ENCODE measurements around the gene CMC1. TPM values are rescaled to one million over a fixed set of nuclear protein-coding genes. Genes with fewer than 3 reads are reported as not detected.
"Not testable (repeated sequence)": the region's sequence is repeated elsewhere in the genome, so short reads cannot be mapped to it uniquely, and the experiment has no call there.

The CMC1 gene
- 18.0 and 18.9 TPM in 2 replicates for total RNA-seq (2014; rRNA removed; shearing (Covaris generic); ENCODE audit: low replicate concordance)

DNA sequence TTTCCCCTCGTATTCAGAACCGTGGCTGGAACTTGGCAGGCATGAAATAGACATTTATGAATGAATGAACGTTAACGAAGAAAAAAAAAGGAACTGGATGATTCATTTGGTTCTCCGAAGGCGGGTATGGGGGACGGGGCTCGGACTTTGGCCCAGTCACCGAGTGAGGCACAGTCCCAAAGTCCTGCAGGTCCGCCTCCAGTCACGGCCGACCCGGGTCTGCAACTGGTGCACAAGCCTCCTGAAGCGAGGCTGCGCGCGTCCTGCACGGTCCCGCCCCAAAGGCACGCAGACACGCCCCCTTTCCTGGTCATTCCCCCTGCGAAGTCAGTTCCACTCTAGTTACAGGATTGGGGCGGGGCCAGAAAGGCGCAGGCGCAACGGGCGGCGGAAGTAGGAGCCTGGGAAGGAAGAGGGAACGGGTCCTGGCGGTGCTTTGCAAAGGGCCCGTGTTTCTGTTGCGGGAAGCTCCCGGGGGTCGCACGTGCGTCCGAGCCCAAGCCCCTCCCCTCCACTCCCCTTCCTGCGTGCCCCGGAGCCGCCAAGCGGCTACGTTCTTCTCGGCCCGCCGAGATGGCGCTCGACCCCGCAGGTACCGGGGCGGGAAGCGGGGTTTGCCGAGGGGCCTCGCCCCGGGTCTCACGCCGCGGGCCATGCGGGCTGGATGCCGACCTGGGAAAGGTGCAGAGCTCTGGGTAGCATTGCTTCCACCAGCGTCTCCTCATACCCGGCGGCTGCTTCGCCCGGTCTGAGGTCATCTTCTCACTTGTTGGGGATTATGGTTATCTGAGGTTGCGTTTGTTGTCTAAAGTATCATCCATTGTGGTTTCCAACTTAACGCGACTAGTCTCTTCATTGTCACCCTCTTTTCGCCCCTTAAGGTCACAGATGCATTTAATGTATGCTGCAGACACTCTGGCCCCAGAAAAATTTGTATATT is at the start of gene CMC1:
Gene CMC1 (plus strand): TSS at position 399 of the 940 bp plus-strand sequence. CDS start 175 bp downstream, at position 574.
- peak; percentile 96 for DNase-seq
- Histone ChIP-seq H3K36me3 (no peaks in the 10 kb centered on the region), H3K9me3 (no peaks in the 10 kb centered on the region), H3K4me3 (peak within 1 kb of the TSS; percentile 91), H3K27me3 (no peaks in the 10 kb centered on the region)

DNA sequence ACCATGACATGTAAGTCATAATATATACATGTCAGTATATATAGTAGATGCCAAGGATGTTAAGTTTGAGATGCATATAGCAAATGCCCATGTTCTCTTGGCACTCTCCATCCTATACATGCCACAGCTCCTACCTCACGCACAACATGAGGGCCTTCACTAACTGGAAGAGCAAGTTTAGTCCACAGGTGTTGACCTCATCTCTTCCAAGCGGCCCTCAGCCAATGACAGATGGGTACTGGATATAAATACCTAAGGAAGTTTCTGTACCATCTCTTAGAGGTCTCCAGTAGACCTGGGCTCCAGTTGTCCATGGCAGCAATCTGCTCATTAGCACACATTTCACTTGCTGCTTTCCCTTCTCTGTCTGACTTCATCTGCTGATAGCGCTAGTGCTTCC is 43.3 kb upstream of the CMC1 start:
- Histone ChIP-seq H3K36me3 (no peaks in the 10 kb centered on the region), H3K9me3 (no peaks in the 10 kb centered on the region), H3K27me3 (no peaks in the 10 kb centered on the region), H3K4me3 (no peak overlapping the region)
- DNase-seq = no peak

DNA sequence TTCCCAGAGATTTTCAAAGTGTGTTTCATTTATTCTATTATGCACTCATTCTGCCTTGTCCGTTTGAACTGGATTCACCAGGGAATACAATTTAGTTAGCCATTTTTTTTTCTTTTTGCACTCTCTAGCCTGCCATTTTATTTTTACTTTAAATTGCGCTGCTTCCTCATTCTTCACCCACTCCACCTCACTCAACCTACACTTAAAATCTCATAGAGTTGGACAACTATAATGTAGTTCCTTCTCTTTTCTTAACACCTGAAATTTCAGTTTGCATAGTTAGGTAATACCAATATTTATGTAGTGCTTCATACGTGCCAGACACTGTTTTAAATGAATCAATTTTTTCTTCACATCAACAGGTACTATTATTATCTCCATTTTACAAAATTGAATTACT is 42.4 kb upstream of the CMC1 start:
- DNase-seq = no peak
- Histone ChIP-seq H3K9me3 (no peaks in the 10 kb centered on the region), H3K4me3 (no peak overlapping the region), H3K36me3 (no peaks in the 10 kb centered on the region), H3K27me3 (no peaks in the 10 kb centered on the region)

DNA sequence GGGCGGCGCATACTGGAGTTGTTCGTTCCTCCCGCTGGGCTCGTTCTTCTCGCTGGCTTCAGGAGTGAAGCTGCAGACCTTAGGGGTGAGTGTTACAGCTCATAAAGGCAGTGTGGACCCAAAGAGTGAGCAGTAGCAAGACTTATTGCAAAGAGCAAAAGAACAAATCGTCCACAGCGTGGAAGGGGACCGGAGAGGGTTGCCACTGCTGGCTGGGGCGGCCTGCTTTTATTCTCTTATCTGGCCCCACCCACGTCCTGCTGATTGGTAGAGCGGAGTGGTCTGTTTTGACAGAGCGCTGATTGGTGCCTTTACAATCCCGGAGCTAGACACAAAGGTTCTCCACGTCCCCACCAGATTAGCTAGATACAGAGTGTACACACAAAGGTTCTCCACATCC is 41.8 kb upstream of the CMC1 start:
- not testable (repeated sequence) for H3K4me3 ChIP-seq, DNase-seq, H3K27me3 ChIP-seq, H3K9me3 ChIP-seq, H3K36me3 ChIP-seq

DNA sequence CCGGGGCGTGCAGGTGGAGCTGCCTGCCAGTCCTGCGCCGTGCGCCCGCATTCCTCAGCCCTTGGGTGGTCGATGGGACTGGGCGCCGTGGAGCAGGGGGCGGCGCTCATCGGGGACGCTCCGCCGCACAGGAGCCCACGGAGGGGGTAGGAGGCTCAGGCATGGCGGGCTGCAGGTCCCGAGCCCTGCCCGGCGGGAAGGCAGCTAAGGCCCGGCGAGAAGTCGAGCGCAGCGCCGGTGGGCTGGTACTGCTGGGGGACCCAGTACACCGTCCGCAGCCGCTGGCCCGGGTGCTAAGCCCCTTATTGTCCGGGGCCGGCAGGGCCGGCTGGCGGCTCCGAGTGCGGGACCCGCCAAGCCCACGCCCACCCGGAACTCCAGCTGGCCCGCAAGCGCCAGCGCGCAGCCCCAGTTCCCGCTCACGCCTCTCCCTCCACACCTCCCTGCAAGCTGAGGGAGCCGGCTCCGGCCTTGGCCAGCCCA is 41.0 kb upstream of the CMC1 start:
- not testable (repeated sequence) for H3K4me3 ChIP-seq, DNase-seq, H3K27me3 ChIP-seq, H3K36me3 ChIP-seq, H3K9me3 ChIP-seq

GRCh38 chr3:28206479-28206878 is 34.9 kb upstream of the CMC1 start:
- Histone ChIP-seq H3K4me3 (no peak overlapping the region), H3K36me3 (no peaks in the 10 kb centered on the region), H3K9me3 (no peaks in the 10 kb centered on the region), H3K27me3 (no peaks in the 10 kb centered on the region)
- DNase-seq = no peak

DNA sequence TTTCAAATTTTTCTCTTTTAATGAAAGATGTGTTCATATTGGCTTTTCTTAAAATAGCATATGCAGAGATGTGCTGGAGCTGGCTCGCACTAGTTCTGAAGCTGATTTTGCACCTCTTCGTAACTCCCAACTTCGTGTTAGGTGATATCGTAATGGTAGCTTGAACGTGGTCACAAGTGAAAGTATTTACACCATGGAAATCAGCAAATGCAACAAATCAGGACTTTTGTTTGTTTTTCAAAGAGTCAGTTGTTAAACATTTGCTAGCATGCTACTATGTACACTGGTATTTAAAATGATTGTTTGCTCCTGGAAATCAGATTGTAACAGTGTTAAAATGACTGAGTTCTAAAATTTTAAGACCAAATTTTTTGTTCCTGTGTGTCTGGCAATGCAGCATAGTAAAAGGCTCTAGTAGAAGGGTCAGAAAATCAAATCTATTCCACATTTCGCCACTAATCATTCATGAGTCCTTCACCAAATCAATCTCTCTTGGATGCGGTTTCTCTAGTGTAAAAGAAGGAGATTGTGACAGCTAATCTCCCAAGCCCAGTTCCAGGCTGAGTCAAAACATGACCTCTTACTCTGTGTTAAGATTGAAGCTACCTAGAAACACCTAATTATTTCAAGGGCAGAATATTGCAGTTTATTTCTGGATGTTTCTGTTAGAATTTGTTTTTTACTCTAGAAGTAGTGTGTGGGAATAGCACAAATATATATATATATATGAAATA is 34.3 kb upstream of the CMC1 start:
- Histone ChIP-seq H3K36me3 (no peaks in the 10 kb centered on the region), H3K4me3 (no peak overlapping the region), H3K27me3 (no peaks in the 10 kb centered on the region), H3K9me3 (no peaks in the 10 kb centered on the region)
- DNase-seq = no peak

- DNase-seq = no peak
Observed at GRCh38 chr3:28210968-28211713, 30.3 kb upstream of the CMC1 start.

GRCh38 chr3:28212681-28213080 is 28.7 kb upstream of the CMC1 start:
- H3K4me3 ChIP-seq = no peak overlapping the region
- H3K27me3 ChIP-seq = no peaks in the 10 kb centered on the region
- DNase-seq = no peak
- no peaks in the 10 kb centered on the region for H3K9me3 ChIP-seq
- H3K36me3 ChIP-seq = no peaks in the 10 kb centered on the region

More at GRCh38 chr3:28210968-28211713, 30.3 kb upstream of the CMC1 start:
- Histone ChIP-seq H3K36me3 (no peaks in the 10 kb centered on the region), H3K27me3 (no peaks in the 10 kb centered on the region), H3K4me3 (no peak overlapping the region), H3K9me3 (no peaks in the 10 kb centered on the region)

- no peaks in the 10 kb centered on the region for H3K36me3 ChIP-seq
- H3K4me3 ChIP-seq = no peak overlapping the region
- H3K27me3 ChIP-seq = no peaks in the 10 kb centered on the region
- DNase-seq = no peak
- no peaks in the 10 kb centered on the region for H3K9me3 ChIP-seq
Observed at GRCh38 chr3:28215407-28215806, 26.0 kb upstream of the CMC1 start.

DNA sequence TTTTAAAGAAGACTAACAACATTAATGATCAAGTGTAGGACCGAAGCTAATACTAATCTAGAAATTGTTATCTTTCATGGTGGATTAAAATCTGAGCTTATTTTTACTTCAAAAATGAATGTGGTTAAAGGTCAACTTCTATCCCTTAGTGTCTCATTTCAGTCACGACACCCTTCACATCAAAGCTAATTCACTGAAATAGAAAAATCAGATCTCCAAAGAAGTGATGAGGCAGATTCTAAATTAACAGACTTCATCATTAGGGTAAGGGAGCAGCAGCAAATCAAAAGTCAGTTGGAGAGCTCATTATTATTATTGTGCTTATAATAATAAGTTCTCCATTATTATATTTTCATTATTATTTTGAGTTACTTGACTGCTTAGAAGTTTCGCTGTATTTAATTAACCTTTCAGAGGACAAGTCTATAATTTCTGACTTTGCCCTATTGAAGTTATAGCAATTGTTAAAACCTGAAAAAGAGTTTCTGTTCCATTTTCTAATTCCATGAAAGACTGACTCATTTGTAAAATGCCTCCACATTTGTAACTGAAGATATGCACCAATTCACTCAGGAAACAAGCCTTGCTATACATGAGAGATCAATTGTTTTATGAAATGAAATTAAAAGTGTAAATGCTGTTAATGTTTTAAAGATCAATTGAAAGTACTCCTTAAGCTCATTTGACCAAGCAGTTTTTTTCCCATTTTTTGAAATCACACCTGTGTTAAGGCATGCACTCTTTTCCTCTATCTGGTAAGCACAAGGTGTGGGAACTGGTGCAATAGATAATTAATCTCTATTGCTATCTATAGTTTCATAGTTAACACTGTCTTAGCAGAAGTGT is 23.1 kb upstream of the CMC1 start:
- DNase-seq = no peak
- no peaks in the 10 kb centered on the region for H3K27me3 ChIP-seq
- no peaks in the 10 kb centered on the region for H3K9me3 ChIP-seq
- no peak overlapping the region for H3K4me3 ChIP-seq
- H3K36me3 ChIP-seq = no peaks in the 10 kb centered on the region

DNA sequence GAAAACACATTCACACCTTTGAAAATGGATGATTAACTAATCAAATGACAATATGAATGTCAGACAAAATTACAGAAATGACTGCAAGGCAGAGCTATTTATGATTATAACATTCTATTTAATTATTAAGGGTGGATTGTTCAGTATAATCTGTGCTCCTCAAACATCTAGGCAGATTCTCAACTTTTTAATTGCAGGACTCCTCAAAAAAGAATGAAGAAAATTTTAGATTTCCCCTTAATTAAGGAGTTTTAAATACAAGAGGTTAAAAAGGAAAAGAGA is 22.6 kb upstream of the CMC1 start:
- no peak for DNase-seq
- no peaks in the 10 kb centered on the region for H3K9me3 ChIP-seq
- no peaks in the 10 kb centered on the region for H3K36me3 ChIP-seq
- no peak overlapping the region for H3K4me3 ChIP-seq
- H3K27me3 ChIP-seq = no peaks in the 10 kb centered on the region

DNA sequence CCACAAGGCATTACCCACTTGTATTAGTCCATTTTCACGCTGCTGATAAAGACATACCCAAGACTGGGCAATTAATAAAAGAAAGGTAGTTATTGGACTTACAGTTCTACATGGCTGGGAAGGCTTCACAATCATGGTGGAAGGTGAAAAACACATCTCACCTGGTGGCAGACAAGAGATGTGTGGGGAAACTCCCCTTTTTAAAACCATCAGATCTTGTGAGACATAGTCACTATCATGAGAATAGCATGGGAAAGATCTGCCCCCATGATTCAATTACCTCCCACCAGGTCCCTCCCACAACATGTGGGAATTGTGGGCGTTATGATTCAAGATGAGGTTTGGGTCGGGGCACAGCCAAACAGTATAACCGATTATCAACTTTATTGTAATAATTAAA is 17.0 kb upstream of the CMC1 start:
- Histone ChIP-seq H3K9me3 (no peaks in the 10 kb centered on the region), H3K4me3 (no peak overlapping the region), H3K36me3 (no peaks in the 10 kb centered on the region), H3K27me3 (no peaks in the 10 kb centered on the region)
- no peak for DNase-seq

- no peaks in the 10 kb centered on the region for H3K27me3 ChIP-seq
- no peak for DNase-seq
- H3K36me3 ChIP-seq = no peaks in the 10 kb centered on the region
- no peaks in the 10 kb centered on the region for H3K9me3 ChIP-seq
- no peak overlapping the region for H3K4me3 ChIP-seq
Observed at GRCh38 chr3:28226020-28226419, 15.4 kb upstream of the CMC1 start.

DNA sequence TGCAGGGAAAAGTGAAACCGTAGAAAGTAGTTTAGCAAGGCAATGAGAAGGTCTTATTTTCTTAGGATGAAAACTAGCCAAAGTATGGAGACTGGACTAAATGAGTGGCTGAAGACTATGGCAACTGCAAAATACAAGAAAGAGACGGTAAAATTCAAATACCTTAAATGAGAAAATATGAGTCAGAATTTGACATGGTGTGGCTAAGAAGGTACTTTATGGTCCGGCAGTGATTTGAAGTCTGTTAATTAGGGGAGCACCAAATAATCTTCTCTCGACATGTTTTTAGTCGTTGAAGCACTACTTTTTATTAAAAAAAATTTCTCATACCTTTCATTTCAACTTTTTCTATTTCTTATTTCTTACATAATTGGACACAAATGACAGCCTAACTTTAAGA is 12.8 kb upstream of the CMC1 start:
- Histone ChIP-seq H3K9me3 (no peaks in the 10 kb centered on the region), H3K4me3 (no peak overlapping the region), H3K27me3 (no peaks in the 10 kb centered on the region), H3K36me3 (no peaks in the 10 kb centered on the region)
- DNase-seq = no peak

GRCh38 chr3:28232659-28233058 is 8.8 kb upstream of the CMC1 start:
- no peak for DNase-seq
- Histone ChIP-seq H3K27me3 (no peaks in the 10 kb centered on the region), H3K36me3 (no peaks in the 10 kb centered on the region), H3K9me3 (no peaks in the 10 kb centered on the region), H3K4me3 (no peak overlapping the region)

All from MG63 (cell line).